Endothelial cell of umbilical vein (primary cell): ENCODE data around the gene CACNA2D1. TPM values are rescaled to one million over a fixed set of nuclear protein-coding genes. Genes with fewer than 3 reads are reported as not detected.

Source experiments
- BruUV-seq: library from RNA; stranded (reverse); fragments of 400-500 nt; replicated peaks from 2 replicates; lab custom pipeline; 2021; lab: Mats Ljungman, UMichigan
- CTCF ChIA-PET: fragments of 300-600, 350-600 bp; sonication (Branson Sonifier 250); formaldehyde crosslinking; loops from one replicate; lab custom pipeline; 2021; ENCODE audit warnings: antibody characterized with exemption, inconsistent platforms; lab: Charles Lee
- POLR2A ChIA-PET: fragments of 300-600, 350-600 bp; sonication (Branson Sonifier 250); formaldehyde crosslinking; loops from one replicate; lab custom pipeline; 2021; ENCODE audit warnings: antibody characterized with exemption, inconsistent platforms; lab: Charles Lee
- DNase-seq: peaks from one replicate; pipeline ENCODE4 v3.0.0-alpha.2; 2011; ENCODE audit warnings: low read depth, low spot score
- FAIRE-seq: peaks from 2 replicates; lab custom pipeline; 2011; peaks lifted over from hg19 to GRCh38; lab: Jason Lieb, UNC
- H2AFZ ChIP-seq: 2 replicates; pipeline ENCODE4 v1.6.0; 2012; ENCODE audit warnings: low read depth, low read length, control low read depth, inconsistent platforms
- H3K27ac ChIP-seq: 2 replicates; pipeline ENCODE4 v1.5.1; 2011; ENCODE audit warnings: low read depth, mild to moderate bottlenecking, control low read depth, low read length, moderate library complexity; ENCODE audit not compliant: insufficient read depth
- H3K27me3 ChIP-seq, 2 experiments: 2 replicates each; pipeline versions ENCODE4 v1.6.0 to v1.6.1; 2011; ENCODE audit warnings: low read length in 2 of 2, mixed read lengths in 1 of 2; ENCODE audit not compliant: control insufficient read depth in 2 of 2, insufficient read depth in 2 of 2
- H3K36me3 ChIP-seq, 2 experiments: 2 replicates in 1 of 2; 3 replicates in 1 of 2; pipeline ENCODE4 v1.5.1; 2011; ENCODE audit warnings: low read length in 2 of 2, mild to moderate bottlenecking in 1 of 2, moderate library complexity in 1 of 2; ENCODE audit not compliant: control insufficient read depth in 2 of 2, insufficient read depth in 2 of 2; ENCODE audit errors: extremely low read depth in 1 of 2
- H3K4me1 ChIP-seq: 3 replicates; pipeline ENCODE4 v1.5.1; 2011; ENCODE audit warnings: mild to moderate bottlenecking, low read length; ENCODE audit not compliant: control insufficient read depth, insufficient read depth; ENCODE audit errors: extremely low read depth
- H3K4me2 ChIP-seq: 2 replicates; pipeline ENCODE4 v1.6.1; 2011; ENCODE audit warnings: low read length, control low read depth, mixed read lengths; ENCODE audit not compliant: insufficient read depth
- H3K4me3 ChIP-seq, 3 experiments: fragments of 200-600 bp in 1 of 3; sonication (generic), shearing (Covaris generic) in 1 of 3; replicated peaks in 1 of 3; 2 replicates each; pipeline ENCODE4 v1.5.1; 2011 to 2016; ENCODE audit warnings: control low read depth in 3 of 3, low read length in 3 of 3, mild to moderate bottlenecking in 2 of 3, inconsistent platforms in 1 of 3, low read depth in 1 of 3, moderate library complexity in 1 of 3; ENCODE audit not compliant: insufficient read depth in 1 of 3
- H3K79me2 ChIP-seq: 2 replicates; pipeline ENCODE4 v1.6.0; 2012; ENCODE audit warnings: low read length, inconsistent platforms; ENCODE audit not compliant: control insufficient read depth, insufficient read depth
- H3K9ac ChIP-seq: replicated peaks from 2 replicates; pipeline ENCODE3; 2011; ENCODE audit warnings: low read length, control low read depth; ENCODE audit not compliant: insufficient read depth; ENCODE audit errors: extremely low read depth
- H3K9me1 ChIP-seq: replicated peaks from 3 replicates; pipeline ENCODE4 v1.6.0; 2011; ENCODE audit warnings: mild to moderate bottlenecking, low read length; ENCODE audit not compliant: control insufficient read depth, insufficient read depth; ENCODE audit errors: extremely low read depth
- H3K9me3 ChIP-seq: replicated peaks from 2 replicates; pipeline ENCODE4 v1.5.1; 2012; ENCODE audit warnings: low read length, inconsistent platforms; ENCODE audit not compliant: control insufficient read depth, insufficient read depth
- H4K20me1 ChIP-seq: replicated peaks from 2 replicates; pipeline ENCODE3; 2011; ENCODE audit warnings: mild to moderate bottlenecking, low read length; ENCODE audit not compliant: control insufficient read depth, insufficient read depth; ENCODE audit errors: extremely low read depth
- EZH2 ChIP-seq: IDR thresholded peaks from 2 replicates; pipeline ENCODE4 v1.6.1; 2012; ENCODE audit warnings: borderline replicate concordance, low read depth, mild to moderate bottlenecking, moderate library complexity, low read length, inconsistent platforms; ENCODE audit not compliant: severe bottlenecking
- FOS ChIP-seq: IDR thresholded peaks from 2 replicates; pipeline ENCODE4 v1.6.1; 2011; ENCODE audit warnings: mild to moderate bottlenecking, low read length, moderate library complexity, borderline replicate concordance; ENCODE audit not compliant: insufficient read depth
- GATA2 ChIP-seq: IDR thresholded peaks from 2 replicates; pipeline ENCODE4 v1.7.0; 2011; ENCODE audit warnings: low read depth, mild to moderate bottlenecking, moderate library complexity, mixed read lengths, low read length; ENCODE audit not compliant: insufficient read length, insufficient read depth
- JUN ChIP-seq: IDR thresholded peaks from 2 replicates; pipeline ENCODE4 v1.6.1; 2011; ENCODE audit warnings: borderline replicate concordance, low read depth; ENCODE audit not compliant: insufficient read length, insufficient read depth
- MAX ChIP-seq: IDR thresholded peaks from 2 replicates; pipeline ENCODE4 v1.6.1; 2011; ENCODE audit not compliant: insufficient read depth, insufficient read length
- MYC ChIP-seq: IDR thresholded peaks from one replicate; pipeline ENCODE4 v1.6.1; 2011; ENCODE audit warnings: mild to moderate bottlenecking, low read depth, low read length
- POLR2A ChIP-seq: IDR thresholded peaks from 2 replicates; pipeline ENCODE4 v1.6.1; 2012; ENCODE audit warnings: low read depth, mild to moderate bottlenecking, control low read depth, low read length
- POLR2AphosphoS5 ChIP-seq: IDR thresholded peaks from 2 replicates; pipeline ENCODE4 v1.6.1; 2012; ENCODE audit warnings: low read depth, mild to moderate bottlenecking, control low read depth, low read length, moderate library complexity; ENCODE audit not compliant: insufficient read depth
- dilution Hi-C: fragments of 300-500 bp; cut with MboI; formaldehyde crosslinking; loops from one replicate; pipeline ENCODE4 v1.15.0; 2019; ENCODE audit warnings: low sequenced_read_pairs; ENCODE audit not compliant: extremely low pct_ligation_motif_present
- intact Hi-C: fragments of 100-400 bp; cut with micrococcal nuclease; formaldehyde crosslinking; loops from one replicate; pipeline ENCODE4 v1.10.0; 2022
- polyA plus RNA-seq, 4 experiments: library from polyadenylated mRNA; depleted of rRNA in 3 of 4; stranded (reverse) in 3 of 4; unstranded in 1 of 4; fragments of >200 nt; gene quantifications; 2 replicates each; pipeline versions ENCODE4 v1.2.1 to v1.2.3, GENCODE V29; 2011 to 2012; ENCODE audit warnings: missing spikeins in 1 of 4
- total RNA-seq: library from RNA; stranded (reverse); gene quantifications from 2 replicates; pipeline ENCODE4 v1.2.3, GENCODE V29; 2021
- TF ChIP-seq, protein P1 (sequence below), 2 donors: IDR thresholded peaks; 1 replicate in 1 of 2; 2 replicates in 1 of 2; pipeline ENCODE4 v1.5.1; 2011; ENCODE audit warnings: low read length in 2 of 2, mild to moderate bottlenecking in 2 of 2, moderate library complexity in 2 of 2, control low read depth in 1 of 2, inconsistent platforms in 1 of 2, low read depth in 1 of 2; ENCODE audit not compliant: insufficient read depth in 1 of 2; ENCODE audit errors: extremely low read depth in 1 of 2

CACNA2D1 gene
- total and polyA plus RNA-seq, 2 donors (not counting 3 experiments of a cell fraction or from before 2014, with no cell fraction given) = 4.1 to 38.6 TPM

DNA sequence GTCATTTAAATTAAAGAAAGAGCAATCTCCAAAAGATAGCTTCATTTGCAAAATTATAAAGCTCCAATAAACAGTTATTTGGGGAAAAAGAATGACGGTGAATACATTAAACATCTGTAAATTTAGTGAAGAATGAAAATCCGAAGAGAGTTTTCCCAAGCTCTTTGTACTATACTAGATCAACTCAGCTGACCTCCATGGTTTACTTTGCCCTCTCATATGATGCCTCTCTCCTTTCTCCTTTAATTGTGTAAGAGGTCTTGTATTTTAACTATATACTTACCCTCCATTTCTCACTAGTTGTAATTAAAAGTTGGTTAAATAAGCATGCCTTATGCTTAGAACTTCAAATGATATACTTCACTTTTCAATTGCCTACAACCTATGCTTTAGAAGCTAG lies 125.8 kb downstream of the CACNA2D1 start:
- no peaks in the 10 kb centered on the region for H3K9me3 ChIP-seq
- ChIA-PET CTCF (interaction anchor here (1.0 to 1.4 kb wide), 3 partner anchors 18 to 105 kb away, joined by 3 to 4 read pairs (median 3); no protein-coding TSS in a partner anchor), POLR2A (no interaction called here)
- H2AFZ ChIP-seq = no peak overlapping the region
- no peak for TF ChIP-seq POLR2A
- no peak for TF ChIP-seq GATA2
- TF ChIP-seq EZH2 = no peak
- TF ChIP-seq MAX = no peak
- no peak for TF ChIP-seq POLR2AphosphoS5
- no peak for TF ChIP-seq JUN
- no peak for FAIRE-seq
- DNase-seq = no peak
- H3K27ac ChIP-seq = no peak overlapping the region
- dilution Hi-C loops (no loop called here), intact Hi-C loops (no loop called here)
- H3K4me2 ChIP-seq = no peak overlapping the region
- no peak overlapping the region for H3K4me3 ChIP-seq
- no peaks in the 10 kb centered on the region for H3K79me2 ChIP-seq
- no peaks in the 10 kb centered on the region for H3K4me1 ChIP-seq
- H3K27me3 ChIP-seq = no peaks in the 10 kb centered on the region
- no peaks in the 10 kb centered on the region for H3K9me1 ChIP-seq
- BruUV-seq = no TSS peak
- H4K20me1 ChIP-seq = no peaks in the 10 kb centered on the region
- H3K36me3 ChIP-seq = no peaks in the 10 kb centered on the region
- no peak overlapping the region for H3K9ac ChIP-seq

GRCh38 chr7:82317257-82317721 lies 126.3 kb downstream of the CACNA2D1 start:
- ChIA-PET POLR2A (no interaction called here), CTCF (interaction anchor here (1.0 kb wide), 2 partner anchors 18 to 20 kb away, joined by 3 read pairs; no protein-coding TSS in a partner anchor)
- no peaks in the 10 kb centered on the region for H3K36me3 ChIP-seq
- FAIRE-seq (no peak), DNase-seq (no peak)
- H2AFZ ChIP-seq = no peak overlapping the region
- no peaks in the 10 kb centered on the region for H3K79me2 ChIP-seq
- H3K4me2 ChIP-seq = no peak overlapping the region
- H3K27me3 ChIP-seq = no peaks in the 10 kb centered on the region
- H3K9me1 ChIP-seq = no peaks in the 10 kb centered on the region
- H4K20me1 ChIP-seq = no peaks in the 10 kb centered on the region
- TF ChIP-seq MYC (no peak), GATA2 (no peak), FOS (no peak), POLR2A (no peak), MAX (no peak), EZH2 (no peak), POLR2AphosphoS5 (no peak), JUN (no peak)
- TF ChIP-seq, protein P1, sequence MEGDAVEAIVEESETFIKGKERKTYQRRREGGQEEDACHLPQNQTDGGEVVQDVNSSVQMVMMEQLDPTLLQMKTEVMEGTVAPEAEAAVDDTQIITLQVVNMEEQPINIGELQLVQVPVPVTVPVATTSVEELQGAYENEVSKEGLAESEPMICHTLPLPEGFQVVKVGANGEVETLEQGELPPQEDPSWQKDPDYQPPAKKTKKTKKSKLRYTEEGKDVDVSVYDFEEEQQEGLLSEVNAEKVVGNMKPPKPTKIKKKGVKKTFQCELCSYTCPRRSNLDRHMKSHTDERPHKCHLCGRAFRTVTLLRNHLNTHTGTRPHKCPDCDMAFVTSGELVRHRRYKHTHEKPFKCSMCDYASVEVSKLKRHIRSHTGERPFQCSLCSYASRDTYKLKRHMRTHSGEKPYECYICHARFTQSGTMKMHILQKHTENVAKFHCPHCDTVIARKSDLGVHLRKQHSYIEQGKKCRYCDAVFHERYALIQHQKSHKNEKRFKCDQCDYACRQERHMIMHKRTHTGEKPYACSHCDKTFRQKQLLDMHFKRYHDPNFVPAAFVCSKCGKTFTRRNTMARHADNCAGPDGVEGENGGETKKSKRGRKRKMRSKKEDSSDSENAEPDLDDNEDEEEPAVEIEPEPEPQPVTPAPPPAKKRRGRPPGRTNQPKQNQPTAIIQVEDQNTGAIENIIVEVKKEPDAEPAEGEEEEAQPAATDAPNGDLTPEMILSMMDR (IDR thresholded peaks at IDR 0.05; ENCODE audit: extremely low read depth in 1 of 2, insufficient read depth in 1 of 2, low read depth in 1 of 2, low read length in 2 of 2) = no peak
- no peak overlapping the region for H3K4me3 ChIP-seq
- no peak overlapping the region for H3K9ac ChIP-seq
- H3K9me3 ChIP-seq = no peaks in the 10 kb centered on the region
- dilution Hi-C loops (no loop called here), intact Hi-C loops (no loop called here)
- BruUV-seq = no TSS peak
- no peaks in the 10 kb centered on the region for H3K4me1 ChIP-seq
- no peak overlapping the region for H3K27ac ChIP-seq
